WTC11 (cell line): ENCODE results near the gene UNC5A. TPM values are rescaled to one million over a fixed set of nuclear protein-coding genes. Genes with fewer than 3 reads are reported as not detected.

Experiments
- ATAC-seq: fragments of 200-7000 bp; cut with Tn5 transposase; 2 replicates; pipeline ENCODE4 v1.10.0; 2021; ENCODE audit warnings: mild to moderate bottlenecking, moderate library complexity
- CTCF ChIA-PET: fragments of 300-600 bp; sonication (Branson Sonifier 250); formaldehyde crosslinking; loops from one replicate; lab custom pipeline; 2021; ENCODE audit warnings: antibody characterized with exemption; lab: Charles Lee
- POLR2A ChIA-PET: fragments of 350-600 bp; sonication (Branson Sonifier 250); formaldehyde crosslinking; loops from one replicate; lab custom pipeline; 2021; ENCODE audit warnings: antibody characterized with exemption; lab: Charles Lee
- DNase-seq: peaks from one replicate; pipeline ENCODE4 v3.0.0; 2021; ENCODE audit warnings: low spot score
- H3K27ac Mint-ChIP-seq: 2 replicates; pipeline ENCODE4 v1.8.0; 2021; ENCODE audit warnings: mixed read lengths
- H3K27me3 Mint-ChIP-seq: 2 replicates; pipeline ENCODE4 v1.8.0; 2021; ENCODE audit warnings: low read depth, mild to moderate bottlenecking, moderate library complexity, mixed read lengths
- H3K36me3 Mint-ChIP-seq: 2 replicates; pipeline ENCODE4 v1.8.0; 2021; ENCODE audit warnings: mixed read lengths
- H3K4me1 Mint-ChIP-seq: 2 replicates; pipeline ENCODE4 v1.8.0; 2022; ENCODE audit warnings: mixed read lengths
- H3K4me3 Mint-ChIP-seq: 2 replicates; pipeline ENCODE4 v1.8.0; 2021; ENCODE audit warnings: mild to moderate bottlenecking, moderate library complexity, mixed read lengths
- H3K9me3 Mint-ChIP-seq: 2 replicates; pipeline ENCODE4 v1.8.0; 2021; ENCODE audit warnings: mixed read lengths
- ARID4B ChIP-seq: sonication (generic); formaldehyde crosslinking; IDR thresholded peaks from 2 replicates; pipeline ENCODE4 v1.8.0; 2023; ENCODE audit warnings: missing genetic modification reagents, mild to moderate bottlenecking, borderline replicate concordance
- CBFB ChIP-seq: sonication (generic); formaldehyde crosslinking; IDR thresholded peaks from 2 replicates; pipeline ENCODE4 v1.8.1; 2022; ENCODE audit warnings: mild to moderate bottlenecking, low read depth, missing genetic modification reagents
- NFATC4 ChIP-seq: fragments of 250-450 bp; sonication (Bioruptor Pico); IDR thresholded peaks from 2 replicates; pipeline ENCODE4 v1.9.0; 2021; ENCODE audit warnings: mild to moderate bottlenecking
- NR3C1 ChIP-seq: sonication (generic); formaldehyde crosslinking; conservative IDR thresholded peaks from 2 replicates; pipeline ENCODE4 v1.8.1; 2023; ENCODE audit warnings: low read depth, mild to moderate bottlenecking, missing genetic modification reagents
- OVOL2 ChIP-seq: fragments of 250-450 bp; sonication (Bioruptor Pico); IDR thresholded peaks from 2 replicates; pipeline ENCODE4 v1.9.0; 2021; ENCODE audit warnings: mild to moderate bottlenecking, borderline replicate concordance
- PRRX2 ChIP-seq: fragments of 250-450 bp; sonication (Bioruptor Pico); IDR thresholded peaks from 2 replicates; pipeline ENCODE4 v1.8.0; 2021; ENCODE audit warnings: mild to moderate bottlenecking
- RORB ChIP-seq: fragments of 250-450 bp; sonication (Bioruptor Pico); IDR thresholded peaks from 2 replicates; pipeline ENCODE4 v1.9.0; 2021; ENCODE audit warnings: mild to moderate bottlenecking
- TEAD4 ChIP-seq: sonication (generic); formaldehyde crosslinking; IDR thresholded peaks from 2 replicates; pipeline ENCODE4 v1.8.0; 2022; ENCODE audit warnings: mild to moderate bottlenecking, missing genetic modification reagents
- TP53 ChIP-seq: sonication (generic); formaldehyde crosslinking; IDR thresholded peaks from 2 replicates; pipeline ENCODE4 v1.8.1; 2023; ENCODE audit warnings: mild to moderate bottlenecking, missing genetic modification reagents
- ZBTB43 ChIP-seq: sonication (generic); formaldehyde crosslinking; IDR thresholded peaks from 2 replicates; pipeline ENCODE4 v1.8.1; 2023; ENCODE audit warnings: mild to moderate bottlenecking, missing genetic modification reagents
- ZNF138 ChIP-seq: sonication (generic); formaldehyde crosslinking; conservative IDR thresholded peaks from 2 replicates; pipeline ENCODE4 v1.8.1; 2022; ENCODE audit warnings: mild to moderate bottlenecking, moderate library complexity, missing genetic modification reagents
- ZNF219 ChIP-seq: sonication (generic); formaldehyde crosslinking; IDR thresholded peaks from 2 replicates; pipeline ENCODE4 v1.8.0; 2023; ENCODE audit warnings: missing genetic modification reagents, mild to moderate bottlenecking, borderline replicate concordance
- ZNF396 ChIP-seq: fragments of 250-450 bp; sonication (Bioruptor Pico); IDR thresholded peaks from 2 replicates; pipeline ENCODE4 v1.8.0; 2021; ENCODE audit warnings: mild to moderate bottlenecking, moderate library complexity, borderline replicate concordance
- ZNF425 ChIP-seq: fragments of 250-450 bp; sonication (Bioruptor Pico); conservative IDR thresholded peaks from 2 replicates; pipeline ENCODE4 v1.9.0; 2021; ENCODE audit warnings: mild to moderate bottlenecking
- total RNA-seq: library from RNA; stranded (reverse); gene quantifications from 3 replicates; pipeline ENCODE4 v1.2.3, GENCODE V29; 2021
- TF ChIP-seq, protein P1 (sequence below): sonication (generic); formaldehyde crosslinking; IDR thresholded peaks from 2 replicates; pipeline ENCODE4 v1.8.0; 2023; ENCODE audit warnings: mild to moderate bottlenecking, missing genetic modification reagents
- TF ChIP-seq, protein P2 (sequence below): sonication (generic); formaldehyde crosslinking; IDR thresholded peaks from 2 replicates; pipeline ENCODE4 v1.8.1; 2022; ENCODE audit warnings: mild to moderate bottlenecking, missing genetic modification reagents, moderate library complexity, borderline replicate concordance
- TF ChIP-seq, protein P3 (sequence below): sonication (generic); formaldehyde crosslinking; IDR thresholded peaks from 2 replicates; pipeline ENCODE4 v1.8.0; 2022; ENCODE audit warnings: mild to moderate bottlenecking, missing genetic modification reagents
- TF ChIP-seq, protein P4 (sequence below): fragments of 250-450 bp; sonication (Bioruptor Pico); IDR thresholded peaks from 2 replicates; pipeline ENCODE4 v1.9.0; 2021; ENCODE audit warnings: moderate library complexity, mild to moderate bottlenecking, inconsistent platforms, borderline replicate concordance

UNC5A gene
- total RNA-seq, 1 experiment from 2014 or later: 10.2 TPM

DNA sequence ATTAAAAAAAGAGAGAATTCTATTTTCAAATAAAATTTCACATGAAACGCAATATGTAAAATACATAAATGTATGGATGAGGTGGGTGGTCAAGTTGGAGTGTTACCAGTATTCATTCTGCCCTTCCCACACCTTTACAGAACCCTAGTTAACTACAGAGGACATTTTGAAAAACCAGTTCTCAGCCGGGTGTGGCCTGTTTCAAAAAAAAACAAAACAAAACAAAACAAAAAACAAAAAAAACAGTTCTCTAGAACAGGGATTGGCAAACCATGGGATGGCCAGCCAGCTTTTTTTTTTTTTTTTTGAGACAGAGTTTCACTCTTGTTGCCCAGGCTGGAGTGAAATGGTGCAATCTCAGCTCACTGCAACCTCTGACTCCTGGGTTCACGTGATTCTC, 117.2 kb downstream of the UNC5A start:
- H3K4me3 Mint-ChIP-seq: no peak overlapping the region
- POLR2A ChIA-PET: no interaction called here
- H3K4me1 Mint-ChIP-seq: no peaks in the 10 kb centered on the region
- CTCF ChIA-PET: no interaction called here
- no peak for ATAC-seq
- H3K27me3 Mint-ChIP-seq: no peaks in the 10 kb centered on the region
- H3K9me3 Mint-ChIP-seq: no peaks in the 10 kb centered on the region
- TF ChIP-seq TEAD4 (CRISPR knock-in tag) (no peak), PRRX2 (CRISPR knock-in tag) (no peak), ZNF138 (CRISPR knock-in tag) (no peak), NR3C1 (no peak), NFATC4 (CRISPR knock-in tag) (no peak), ZNF396 (no peak), ZNF425 (CRISPR knock-in tag) (no peak), ZNF219 (no peak), TP53 (no peak), ARID4B (no peak), OVOL2 (CRISPR knock-in tag) (no peak), CBFB (no peak), ZBTB43 (CRISPR knock-in tag) (no peak), RORB (CRISPR knock-in tag) (no peak)
- TF ChIP-seq, protein P1, sequence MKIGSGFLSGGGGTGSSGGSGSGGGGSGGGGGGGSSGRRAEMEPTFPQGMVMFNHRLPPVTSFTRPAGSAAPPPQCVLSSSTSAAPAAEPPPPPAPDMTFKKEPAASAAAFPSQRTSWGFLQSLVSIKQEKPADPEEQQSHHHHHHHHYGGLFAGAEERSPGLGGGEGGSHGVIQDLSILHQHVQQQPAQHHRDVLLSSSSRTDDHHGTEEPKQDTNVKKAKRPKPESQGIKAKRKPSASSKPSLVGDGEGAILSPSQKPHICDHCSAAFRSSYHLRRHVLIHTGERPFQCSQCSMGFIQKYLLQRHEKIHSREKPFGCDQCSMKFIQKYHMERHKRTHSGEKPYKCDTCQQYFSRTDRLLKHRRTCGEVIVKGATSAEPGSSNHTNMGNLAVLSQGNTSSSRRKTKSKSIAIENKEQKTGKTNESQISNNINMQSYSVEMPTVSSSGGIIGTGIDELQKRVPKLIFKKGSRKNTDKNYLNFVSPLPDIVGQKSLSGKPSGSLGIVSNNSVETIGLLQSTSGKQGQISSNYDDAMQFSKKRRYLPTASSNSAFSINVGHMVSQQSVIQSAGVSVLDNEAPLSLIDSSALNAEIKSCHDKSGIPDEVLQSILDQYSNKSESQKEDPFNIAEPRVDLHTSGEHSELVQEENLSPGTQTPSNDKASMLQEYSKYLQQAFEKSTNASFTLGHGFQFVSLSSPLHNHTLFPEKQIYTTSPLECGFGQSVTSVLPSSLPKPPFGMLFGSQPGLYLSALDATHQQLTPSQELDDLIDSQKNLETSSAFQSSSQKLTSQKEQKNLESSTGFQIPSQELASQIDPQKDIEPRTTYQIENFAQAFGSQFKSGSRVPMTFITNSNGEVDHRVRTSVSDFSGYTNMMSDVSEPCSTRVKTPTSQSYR (CRISPR knock-in tag): no peak
- TF ChIP-seq, protein P2, sequence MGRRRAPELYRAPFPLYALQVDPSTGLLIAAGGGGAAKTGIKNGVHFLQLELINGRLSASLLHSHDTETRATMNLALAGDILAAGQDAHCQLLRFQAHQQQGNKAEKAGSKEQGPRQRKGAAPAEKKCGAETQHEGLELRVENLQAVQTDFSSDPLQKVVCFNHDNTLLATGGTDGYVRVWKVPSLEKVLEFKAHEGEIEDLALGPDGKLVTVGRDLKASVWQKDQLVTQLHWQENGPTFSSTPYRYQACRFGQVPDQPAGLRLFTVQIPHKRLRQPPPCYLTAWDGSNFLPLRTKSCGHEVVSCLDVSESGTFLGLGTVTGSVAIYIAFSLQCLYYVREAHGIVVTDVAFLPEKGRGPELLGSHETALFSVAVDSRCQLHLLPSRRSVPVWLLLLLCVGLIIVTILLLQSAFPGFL (CRISPR knock-in tag): no peak
- TF ChIP-seq, protein P3, sequence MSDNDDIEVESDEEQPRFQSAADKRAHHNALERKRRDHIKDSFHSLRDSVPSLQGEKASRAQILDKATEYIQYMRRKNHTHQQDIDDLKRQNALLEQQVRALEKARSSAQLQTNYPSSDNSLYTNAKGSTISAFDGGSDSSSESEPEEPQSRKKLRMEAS (CRISPR knock-in tag): no peak
- TF ChIP-seq, protein P4, sequence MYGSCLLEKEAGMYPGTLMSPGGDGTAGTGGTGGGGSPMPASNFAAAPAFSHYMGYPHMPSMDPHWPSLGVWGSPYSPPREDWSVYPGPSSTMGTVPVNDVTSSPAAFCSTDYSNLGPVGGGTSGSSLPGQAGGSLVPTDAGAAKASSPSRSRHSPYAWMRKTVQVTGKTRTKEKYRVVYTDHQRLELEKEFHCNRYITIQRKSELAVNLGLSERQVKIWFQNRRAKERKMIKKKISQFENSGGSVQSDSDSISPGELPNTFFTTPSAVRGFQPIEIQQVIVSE (CRISPR knock-in tag): no peak
- TF ChIP-seq, all 79 proteins: peak for 0
- DNase-seq: no peak
- peaks cover 26% of the 10 kb centered on the region for H3K36me3 Mint-ChIP-seq
- no peak overlapping the region for H3K27ac Mint-ChIP-seq
